ENCODE measurements around the gene SUSD1. TPM values are rescaled to one million over a fixed set of nuclear protein-coding genes. Genes with fewer than 3 reads are reported as not detected.

SUSD1 gene
- total RNA-seq, 1 experiment from 2014 or later = 7.4 TPM

DNA sequence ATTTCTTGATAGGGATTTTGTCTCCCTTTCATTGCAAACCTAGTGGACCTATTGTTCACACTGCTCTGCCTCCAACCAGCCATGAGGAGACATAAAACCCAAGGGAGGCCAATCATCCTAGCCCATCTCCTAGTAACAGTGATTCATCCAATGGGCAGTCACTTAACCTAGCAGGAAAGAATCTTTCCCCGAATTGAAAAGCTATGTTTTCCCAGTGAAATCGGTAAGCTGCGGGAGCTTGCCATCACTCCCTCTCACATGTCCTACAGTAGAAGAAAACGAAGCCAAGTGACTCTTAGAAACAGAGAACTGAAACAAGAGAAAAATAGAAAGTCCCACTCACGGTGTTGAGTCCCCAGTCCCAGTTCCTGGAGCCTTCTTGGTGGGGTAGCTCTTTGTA lies 123.3 kb downstream of the SUSD1 start:
- DNase-seq (no peak), ATAC-seq (no peak)
- Histone ChIP-seq H4K20me1 (ENCODE audit: low read length) (no peaks in the 10 kb centered on the region), H2AFZ (ENCODE audit: low read length) (no peak overlapping the region), H3K9me2 (replicated peaks; ENCODE audit: low read length) (no peaks in the 10 kb centered on the region), H3K4me3 (ENCODE audit: low read length) (no peak overlapping the region), H3K79me2 (ENCODE audit: low read length) (no peaks in the 10 kb centered on the region), H3K9me3 (ENCODE audit: low read length) (peaks cover 7% of the 10 kb centered on the region; the same call in 1 of the 2 replicates), H3K4me2 (ENCODE audit: low read length) (no peak overlapping the region), H3F3A (ENCODE audit: low read length, unreplicated experiment) (no peaks in the 10 kb centered on the region), H3K9ac (ENCODE audit: low read length) (no peak overlapping the region), H3K27me3 (ENCODE audit: low read length) (no peaks in the 10 kb centered on the region), H3K27ac (ENCODE audit: low read length) (no peak overlapping the region), H3K36me3 (ENCODE audit: low read depth, low read length) (peaks cover 10% of the 10 kb centered on the region; the same call in 1 of the 2 replicates), H3K4me1 (ENCODE audit: insufficient read depth, low read length) (peaks cover 14% of the 10 kb centered on the region)
- no TSS peak for BruUV-seq (replicated peaks)
- ChIA-PET POLR2A (ENCODE audit: unreplicated experiment) (no interaction called here), CTCF (no interaction called here)
- intact Hi-C loops (cut with micrococcal nuclease) = no loop called here
- TF ChIP-seq EZH2phosphoT487 (IDR thresholded peaks at IDR 0.05; ENCODE audit: borderline replicate concordance, low read length) = no peak
- no peak for TF ChIP-seq EZH2 (IDR thresholded peaks at IDR 0.05; ENCODE audit: low read length, unreplicated experiment)
- TF ChIP-seq, protein P1, sequence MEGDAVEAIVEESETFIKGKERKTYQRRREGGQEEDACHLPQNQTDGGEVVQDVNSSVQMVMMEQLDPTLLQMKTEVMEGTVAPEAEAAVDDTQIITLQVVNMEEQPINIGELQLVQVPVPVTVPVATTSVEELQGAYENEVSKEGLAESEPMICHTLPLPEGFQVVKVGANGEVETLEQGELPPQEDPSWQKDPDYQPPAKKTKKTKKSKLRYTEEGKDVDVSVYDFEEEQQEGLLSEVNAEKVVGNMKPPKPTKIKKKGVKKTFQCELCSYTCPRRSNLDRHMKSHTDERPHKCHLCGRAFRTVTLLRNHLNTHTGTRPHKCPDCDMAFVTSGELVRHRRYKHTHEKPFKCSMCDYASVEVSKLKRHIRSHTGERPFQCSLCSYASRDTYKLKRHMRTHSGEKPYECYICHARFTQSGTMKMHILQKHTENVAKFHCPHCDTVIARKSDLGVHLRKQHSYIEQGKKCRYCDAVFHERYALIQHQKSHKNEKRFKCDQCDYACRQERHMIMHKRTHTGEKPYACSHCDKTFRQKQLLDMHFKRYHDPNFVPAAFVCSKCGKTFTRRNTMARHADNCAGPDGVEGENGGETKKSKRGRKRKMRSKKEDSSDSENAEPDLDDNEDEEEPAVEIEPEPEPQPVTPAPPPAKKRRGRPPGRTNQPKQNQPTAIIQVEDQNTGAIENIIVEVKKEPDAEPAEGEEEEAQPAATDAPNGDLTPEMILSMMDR (conservative IDR thresholded peaks at IDR 0.05; ENCODE audit: low read depth, low read length) = no peak

- ChIA-PET CTCF (no interaction called here), POLR2A (ENCODE audit: unreplicated experiment) (no interaction called here)
- BruUV-seq (replicated peaks) = no TSS peak
Measured at GRCh38 chr9:112050544-112051475, 124.3 kb downstream of the SUSD1 start.

DNA sequence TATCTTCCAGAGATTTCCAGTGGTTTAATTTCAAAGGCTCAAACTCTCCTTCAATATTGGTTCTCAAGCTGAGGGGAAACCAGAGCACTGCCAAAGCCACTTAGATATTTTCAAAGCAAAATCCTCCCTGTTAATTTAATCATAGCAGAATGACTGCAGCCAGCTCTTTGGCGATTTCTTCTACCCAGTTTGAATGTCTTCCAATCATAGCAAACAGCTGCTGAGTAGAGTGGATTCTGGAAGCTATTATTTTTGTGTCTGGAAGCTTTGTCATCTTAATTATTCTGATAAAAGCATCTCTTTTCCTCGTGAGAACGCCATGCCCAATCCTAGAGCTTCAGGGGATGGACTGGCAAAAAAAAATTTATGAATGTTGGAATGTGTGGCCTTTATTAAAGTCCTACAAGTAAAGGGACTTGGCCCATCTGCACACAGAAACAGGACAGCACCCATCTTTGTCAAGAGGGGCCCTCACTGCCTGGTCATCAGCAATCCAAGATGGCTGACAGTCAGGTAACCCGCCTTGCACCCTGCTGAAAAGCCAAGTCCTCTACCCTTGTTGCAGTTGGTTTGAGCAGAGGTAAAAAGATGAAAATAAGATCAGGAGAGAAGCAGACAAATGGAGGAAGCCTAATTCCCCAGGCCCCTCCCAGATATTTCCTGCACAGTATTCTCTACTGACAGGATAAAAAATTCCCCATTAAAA lies 125.1 kb downstream of the SUSD1 start:
- Histone ChIP-seq H3K4me2 (ENCODE audit: low read length) (no peak overlapping the region), H3K27me3 (ENCODE audit: low read length) (no peaks in the 10 kb centered on the region), H3K9ac (ENCODE audit: low read length) (no peak overlapping the region), H3K4me1 (ENCODE audit: insufficient read depth, low read length) (peaks cover 31% of the 10 kb centered on the region), H3K9me2 (replicated peaks; ENCODE audit: low read length) (no peaks in the 10 kb centered on the region), H4K20me1 (ENCODE audit: low read length) (no peaks in the 10 kb centered on the region), H3F3A (ENCODE audit: low read length, unreplicated experiment) (no peaks in the 10 kb centered on the region), H2AFZ (ENCODE audit: low read length) (no peak overlapping the region), H3K27ac (ENCODE audit: low read length) (peak overlapping the region; percentile 35), H3K9me3 (ENCODE audit: low read length) (peaks cover 7% of the 10 kb centered on the region; the same call in 1 of the 2 replicates), H3K4me3 (ENCODE audit: low read length) (no peak overlapping the region), H3K36me3 (ENCODE audit: low read depth, low read length) (peaks cover 10% of the 10 kb centered on the region; the same call in 1 of the 2 replicates), H3K79me2 (ENCODE audit: low read length) (no peaks in the 10 kb centered on the region)
- no peak for ATAC-seq
- POLR2A ChIA-PET (ENCODE audit: unreplicated experiment) = no interaction called here
- CTCF ChIA-PET = no interaction called here
- DNase-seq = no peak
- intact Hi-C loops (cut with micrococcal nuclease) = no loop called here
- no TSS peak for BruUV-seq (replicated peaks)
- TF ChIP-seq EZH2 (IDR thresholded peaks at IDR 0.05; ENCODE audit: low read length, unreplicated experiment) (no peak), EZH2phosphoT487 (IDR thresholded peaks at IDR 0.05; ENCODE audit: borderline replicate concordance, low read length) (no peak)
- TF ChIP-seq, protein P1 (conservative IDR thresholded peaks at IDR 0.05; ENCODE audit: low read depth, low read length) = no peak

More at GRCh38 chr9:112050544-112051475, 124.3 kb downstream of the SUSD1 start:
- Histone ChIP-seq H2AFZ (ENCODE audit: low read length) (no peak overlapping the region), H3K4me3 (ENCODE audit: low read length) (no peak overlapping the region), H3K27me3 (ENCODE audit: low read length) (no peaks in the 10 kb centered on the region), H3K4me1 (ENCODE audit: insufficient read depth, low read length) (peaks cover 24% of the 10 kb centered on the region), H3K9me3 (ENCODE audit: low read length) (peaks cover 7% of the 10 kb centered on the region; the same call in 1 of the 2 replicates), H3F3A (ENCODE audit: low read length, unreplicated experiment) (no peaks in the 10 kb centered on the region), H3K27ac (ENCODE audit: low read length) (peak overlapping the region; percentile 45), H3K79me2 (ENCODE audit: low read length) (no peaks in the 10 kb centered on the region), H3K9me2 (replicated peaks; ENCODE audit: low read length) (no peaks in the 10 kb centered on the region), H3K9ac (ENCODE audit: low read length) (no peak overlapping the region), H3K4me2 (ENCODE audit: low read length) (no peak overlapping the region), H3K36me3 (ENCODE audit: low read depth, low read length) (peaks cover 10% of the 10 kb centered on the region; the same call in 1 of the 2 replicates), H4K20me1 (ENCODE audit: low read length) (no peaks in the 10 kb centered on the region)
- DNase-seq (peak; percentile 61), ATAC-seq (no peak; the same call in 1 of the 2 replicates)
- no peak for TF ChIP-seq EZH2 (IDR thresholded peaks at IDR 0.05; ENCODE audit: low read length, unreplicated experiment)
- intact Hi-C loops (cut with micrococcal nuclease) = no loop called here

All from PC-3 (cell line).